Right lobe of liver (tissue), 4 donors: ENCODE data around the gene MED26.

Source experiments
- CTCF ChIP-seq, 4 donors: fragments of 200-600 bp in 3 of 4; fragments of 450-650 bp in 1 of 4; IDR thresholded peaks; one replicate each; pipeline versions ENCODE4 v1.5.1 to v1.8.0; 2016 to 2022; ENCODE audit warnings: antibody characterized with exemption in 4 of 4, mild to moderate bottlenecking in 2 of 4
- POLR2A ChIP-seq: fragments of 450-650 bp; IDR thresholded peaks from one replicate; pipeline ENCODE4 v1.6.1; 2017; ENCODE audit warnings: antibody characterized with exemption, mild to moderate bottlenecking
- donor health status: DM: no; HTN: no; CAD: no.
- donor health status: DM: no; HTN: no; CAD: no.
- donor health status: DM: no; HTN: yes; CAD: no.

- TF ChIP-seq CTCF (IDR thresholded peaks at IDR 0.05) (no peak), POLR2A (no peak)
Measured at GRCh38 chr19:16529466-16530144, 98.4 kb downstream of the MED26 start.
